WTC11 (cell line): ENCODE measurements around the gene MOBP. TPM values are rescaled to one million over a fixed set of nuclear protein-coding genes. Genes with fewer than 3 reads are reported as not detected.

Experiments used
- ATAC-seq: fragments of 200-7000 bp; cut with Tn5 transposase; 2 replicates; pipeline ENCODE4 v1.10.0; 2021; ENCODE audit warnings: mild to moderate bottlenecking, moderate library complexity
- CTCF ChIA-PET: fragments of 300-600 bp; sonication (Branson Sonifier 250); formaldehyde crosslinking; loops from one replicate; lab custom pipeline; 2021; ENCODE audit warnings: antibody characterized with exemption; lab: Charles Lee
- POLR2A ChIA-PET: fragments of 350-600 bp; sonication (Branson Sonifier 250); formaldehyde crosslinking; loops from one replicate; lab custom pipeline; 2021; ENCODE audit warnings: antibody characterized with exemption; lab: Charles Lee
- DNase-seq: peaks from one replicate; pipeline ENCODE4 v3.0.0; 2021; ENCODE audit warnings: low spot score
- H3K27ac Mint-ChIP-seq: 2 replicates; pipeline ENCODE4 v1.8.0; 2021; ENCODE audit warnings: mixed read lengths
- H3K27me3 Mint-ChIP-seq: 2 replicates; pipeline ENCODE4 v1.8.0; 2021; ENCODE audit warnings: low read depth, mild to moderate bottlenecking, moderate library complexity, mixed read lengths
- H3K36me3 Mint-ChIP-seq: 2 replicates; pipeline ENCODE4 v1.8.0; 2021; ENCODE audit warnings: mixed read lengths
- H3K4me1 Mint-ChIP-seq: 2 replicates; pipeline ENCODE4 v1.8.0; 2022; ENCODE audit warnings: mixed read lengths
- H3K4me3 Mint-ChIP-seq: 2 replicates; pipeline ENCODE4 v1.8.0; 2021; ENCODE audit warnings: mild to moderate bottlenecking, moderate library complexity, mixed read lengths
- H3K9me3 Mint-ChIP-seq: 2 replicates; pipeline ENCODE4 v1.8.0; 2021; ENCODE audit warnings: mixed read lengths
- ATF1 ChIP-seq: sonication (generic); formaldehyde crosslinking; IDR thresholded peaks from 2 replicates; pipeline ENCODE4 v1.8.1; 2023; ENCODE audit warnings: mild to moderate bottlenecking, moderate library complexity, missing genetic modification reagents
- ETV6 ChIP-seq: sonication (generic); formaldehyde crosslinking; IDR thresholded peaks from 2 replicates; pipeline ENCODE4 v1.8.1; 2022; ENCODE audit warnings: mild to moderate bottlenecking, missing genetic modification reagents
- FOXJ3 ChIP-seq: sonication (generic); formaldehyde crosslinking; IDR thresholded peaks from 2 replicates; pipeline ENCODE4 v1.9.0; 2021; ENCODE audit warnings: missing genetic modification reagents, mild to moderate bottlenecking, borderline replicate concordance
- FOXP1 ChIP-seq: sonication (generic); formaldehyde crosslinking; IDR thresholded peaks from 2 replicates; pipeline ENCODE4 v1.8.0; 2022; ENCODE audit warnings: missing genetic modification reagents, mild to moderate bottlenecking, moderate library complexity, borderline replicate concordance
- JAZF1 ChIP-seq: fragments of 250-450 bp; sonication (Bioruptor Pico); IDR thresholded peaks from 2 replicates; pipeline ENCODE4 v1.9.0; 2021; ENCODE audit warnings: moderate library complexity, mild to moderate bottlenecking, inconsistent platforms
- NFE2L1 ChIP-seq: sonication (generic); formaldehyde crosslinking; IDR thresholded peaks from 2 replicates; pipeline ENCODE4 v1.8.1; 2023; ENCODE audit warnings: missing genetic modification reagents
- NFYB ChIP-seq: sonication (generic); formaldehyde crosslinking; conservative IDR thresholded peaks from 2 replicates; pipeline ENCODE4 v1.8.0; 2022; ENCODE audit warnings: low read depth, missing genetic modification reagents
- RORB ChIP-seq: fragments of 250-450 bp; sonication (Bioruptor Pico); IDR thresholded peaks from 2 replicates; pipeline ENCODE4 v1.9.0; 2021; ENCODE audit warnings: mild to moderate bottlenecking
- SMAD4 ChIP-seq: sonication (generic); formaldehyde crosslinking; IDR thresholded peaks from 2 replicates; pipeline ENCODE4 v1.8.0; 2022; ENCODE audit warnings: mild to moderate bottlenecking, missing genetic modification reagents
- ZNF263 ChIP-seq: sonication (generic); formaldehyde crosslinking; IDR thresholded peaks from 2 replicates; pipeline ENCODE4 v1.8.1; 2022; ENCODE audit warnings: low read depth, mild to moderate bottlenecking, moderate library complexity, missing genetic modification reagents
- ZNF423 ChIP-seq: fragments of 250-450 bp; sonication (Bioruptor Pico); IDR thresholded peaks from 2 replicates; pipeline ENCODE4 v2.1.2; 2022; ENCODE audit warnings: mild to moderate bottlenecking, moderate library complexity
- total RNA-seq: library from RNA; stranded (reverse); gene quantifications from 3 replicates; pipeline ENCODE4 v1.2.3, GENCODE V29; 2021
- TF ChIP-seq, protein P1 (sequence below): sonication (generic); formaldehyde crosslinking; IDR thresholded peaks from 2 replicates; pipeline ENCODE4 v1.8.0; 2022; ENCODE audit warnings: mild to moderate bottlenecking, missing genetic modification reagents
- TF ChIP-seq, protein P2 (sequence below): sonication (generic); formaldehyde crosslinking; IDR thresholded peaks from 2 replicates; pipeline ENCODE4 v1.8.1; 2022; ENCODE audit warnings: mild to moderate bottlenecking, moderate library complexity, missing genetic modification reagents
- TF ChIP-seq, protein P3 (sequence below): sonication (generic); formaldehyde crosslinking; IDR thresholded peaks from 2 replicates; pipeline ENCODE4 v1.8.1; 2023; ENCODE audit warnings: mild to moderate bottlenecking, missing genetic modification reagents
- TF ChIP-seq, protein P4 (sequence below): sonication (generic); formaldehyde crosslinking; IDR thresholded peaks from 2 replicates; pipeline ENCODE4 v1.8.1; 2022; ENCODE audit warnings: low read depth, missing genetic modification reagents, borderline replicate concordance

MOBP gene
- total RNA-seq, 1 experiment from 2014 or later: 0.13 TPM

DNA sequence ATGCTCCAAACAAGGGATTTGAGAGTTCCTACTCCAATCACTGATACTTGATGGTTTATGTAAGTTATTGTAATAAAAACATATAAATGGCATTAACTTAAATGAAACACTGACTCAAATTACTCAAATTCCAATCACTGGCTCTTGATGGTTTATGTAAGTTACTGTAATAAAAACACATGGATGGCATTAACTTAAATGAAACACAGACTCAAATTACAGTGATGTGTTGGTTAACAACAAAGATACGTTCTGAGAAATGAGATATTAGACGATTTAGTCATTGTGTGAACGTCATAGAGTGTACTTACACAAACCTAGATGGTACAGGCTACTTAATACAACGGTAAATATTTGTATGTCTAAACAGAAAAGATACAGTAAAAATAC is 6.6 kb downstream of the MOBP start:
- POLR2A ChIA-PET: no interaction called here
- TF ChIP-seq ATF1 (CRISPR knock-in tag) (no peak), FOXP1 (CRISPR knock-in tag) (no peak), NFE2L1 (CRISPR knock-in tag) (no peak)
- TF ChIP-seq, protein P1, sequence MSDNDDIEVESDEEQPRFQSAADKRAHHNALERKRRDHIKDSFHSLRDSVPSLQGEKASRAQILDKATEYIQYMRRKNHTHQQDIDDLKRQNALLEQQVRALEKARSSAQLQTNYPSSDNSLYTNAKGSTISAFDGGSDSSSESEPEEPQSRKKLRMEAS: no peak

DNA sequence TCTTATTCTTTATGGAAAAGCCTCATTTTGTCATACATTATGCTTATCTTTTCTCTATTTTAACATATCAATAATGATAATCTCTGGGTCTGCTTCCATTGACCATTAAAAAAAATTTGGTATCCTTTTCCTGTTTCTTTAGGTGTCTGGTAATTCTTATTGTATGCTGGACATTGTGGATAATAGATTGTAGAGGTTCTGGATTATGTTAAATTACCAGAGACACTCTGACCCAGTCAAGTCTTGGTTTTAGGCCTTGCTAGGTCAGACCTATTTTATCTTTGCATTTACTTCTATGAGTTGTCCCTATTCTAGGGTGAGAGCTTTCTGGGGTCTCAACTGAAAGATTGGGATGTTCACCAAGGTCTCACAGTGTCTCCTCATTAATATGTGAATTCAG is 9.3 kb downstream of the MOBP start:
- TF ChIP-seq, protein P2, sequence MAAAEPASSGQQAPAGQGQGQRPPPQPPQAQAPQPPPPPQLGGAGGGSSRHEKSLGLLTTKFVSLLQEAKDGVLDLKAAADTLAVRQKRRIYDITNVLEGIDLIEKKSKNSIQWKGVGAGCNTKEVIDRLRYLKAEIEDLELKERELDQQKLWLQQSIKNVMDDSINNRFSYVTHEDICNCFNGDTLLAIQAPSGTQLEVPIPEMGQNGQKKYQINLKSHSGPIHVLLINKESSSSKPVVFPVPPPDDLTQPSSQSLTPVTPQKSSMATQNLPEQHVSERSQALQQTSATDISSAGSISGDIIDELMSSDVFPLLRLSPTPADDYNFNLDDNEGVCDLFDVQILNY (CRISPR knock-in tag): no peak
- TF ChIP-seq, protein P3, sequence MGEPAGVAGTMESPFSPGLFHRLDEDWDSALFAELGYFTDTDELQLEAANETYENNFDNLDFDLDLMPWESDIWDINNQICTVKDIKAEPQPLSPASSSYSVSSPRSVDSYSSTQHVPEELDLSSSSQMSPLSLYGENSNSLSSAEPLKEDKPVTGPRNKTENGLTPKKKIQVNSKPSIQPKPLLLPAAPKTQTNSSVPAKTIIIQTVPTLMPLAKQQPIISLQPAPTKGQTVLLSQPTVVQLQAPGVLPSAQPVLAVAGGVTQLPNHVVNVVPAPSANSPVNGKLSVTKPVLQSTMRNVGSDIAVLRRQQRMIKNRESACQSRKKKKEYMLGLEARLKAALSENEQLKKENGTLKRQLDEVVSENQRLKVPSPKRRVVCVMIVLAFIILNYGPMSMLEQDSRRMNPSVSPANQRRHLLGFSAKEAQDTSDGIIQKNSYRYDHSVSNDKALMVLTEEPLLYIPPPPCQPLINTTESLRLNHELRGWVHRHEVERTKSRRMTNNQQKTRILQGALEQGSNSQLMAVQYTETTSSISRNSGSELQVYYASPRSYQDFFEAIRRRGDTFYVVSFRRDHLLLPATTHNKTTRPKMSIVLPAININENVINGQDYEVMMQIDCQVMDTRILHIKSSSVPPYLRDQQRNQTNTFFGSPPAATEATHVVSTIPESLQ: no peak
- TF ChIP-seq SMAD4 (CRISPR knock-in tag): no peak
- TF ChIP-seq JAZF1: no peak
- no peak for TF ChIP-seq NFYB (CRISPR knock-in tag)
- Mint-ChIP-seq H3K9me3 (peaks cover 44% of the 10 kb centered on the region), H3K27ac (no peak overlapping the region), H3K36me3 (peaks cover 4% of the 10 kb centered on the region; the same call in 1 of the 2 replicates), H3K4me3 (no peak overlapping the region), H3K4me1 (peaks cover 15% of the 10 kb centered on the region), H3K27me3 (no peaks in the 10 kb centered on the region; the same call in 1 of the 2 replicates)
- DNase-seq (no peak), ATAC-seq (no peak)
- CTCF ChIA-PET: interaction anchor here (1.2 kb wide), 1 partner anchor 22 kb away, joined by 3 read pairs; no protein-coding TSS in a partner anchor
- POLR2A ChIA-PET: no interaction called here

More for the DNA sequence above, 6.6 kb downstream of the MOBP start:
- Mint-ChIP-seq H3K4me3 (no peak overlapping the region), H3K27me3 (no peaks in the 10 kb centered on the region; the same call in 1 of the 2 replicates), H3K4me1 (peaks cover 15% of the 10 kb centered on the region), H3K9me3 (peaks cover 49% of the 10 kb centered on the region), H3K36me3 (peaks cover 7% of the 10 kb centered on the region), H3K27ac (no peak overlapping the region)
- CTCF ChIA-PET: interaction anchor here (1.0 to 2.0 kb wide), 4 partner anchors 15 to 68 kb away, joined by 4 to 7 read pairs (median 6); no protein-coding TSS in a partner anchor
- ATAC-seq (no peak), DNase-seq (no peak)

DNA sequence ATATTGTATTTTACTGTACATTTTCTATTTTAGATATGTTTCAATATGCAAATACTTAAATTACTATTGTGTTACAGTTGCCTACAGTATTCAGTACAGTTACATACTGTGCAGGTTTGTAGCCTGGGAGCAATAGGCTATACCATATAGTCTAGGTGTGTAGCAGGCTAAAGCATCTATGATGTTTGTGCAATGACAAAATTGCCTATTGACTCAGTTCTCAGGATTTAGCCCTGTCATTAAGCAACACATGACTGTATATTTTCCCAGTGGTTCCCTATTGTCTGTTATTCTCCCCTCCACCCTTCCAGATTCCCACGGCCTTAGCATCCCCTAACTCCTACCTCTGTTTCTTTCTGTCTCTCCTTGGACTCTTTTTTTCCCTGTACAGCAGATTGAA is 10.7 kb downstream of the MOBP start:
- peaks cover 30% of the 10 kb centered on the region for H3K9me3 Mint-ChIP-seq
- ChIA-PET CTCF (interaction anchor here (1.2 kb wide), 1 partner anchor 21 kb away, joined by 3 read pairs; no protein-coding TSS in a partner anchor), POLR2A (no interaction called here)
- no peak for DNase-seq
- no peak for ATAC-seq
- H3K27ac Mint-ChIP-seq: no peak overlapping the region
- peaks cover 2% of the 10 kb centered on the region; the same call in 1 of the 2 replicates for H3K36me3 Mint-ChIP-seq
- H3K27me3 Mint-ChIP-seq: no peaks in the 10 kb centered on the region
- TF ChIP-seq ETV6 (CRISPR knock-in tag) (no peak), ZNF263 (CRISPR knock-in tag) (no peak), ZNF423 (no peak), FOXJ3 (CRISPR knock-in tag) (no peak), ATF1 (CRISPR knock-in tag) (no peak), RORB (no peak)
- TF ChIP-seq, protein P4, sequence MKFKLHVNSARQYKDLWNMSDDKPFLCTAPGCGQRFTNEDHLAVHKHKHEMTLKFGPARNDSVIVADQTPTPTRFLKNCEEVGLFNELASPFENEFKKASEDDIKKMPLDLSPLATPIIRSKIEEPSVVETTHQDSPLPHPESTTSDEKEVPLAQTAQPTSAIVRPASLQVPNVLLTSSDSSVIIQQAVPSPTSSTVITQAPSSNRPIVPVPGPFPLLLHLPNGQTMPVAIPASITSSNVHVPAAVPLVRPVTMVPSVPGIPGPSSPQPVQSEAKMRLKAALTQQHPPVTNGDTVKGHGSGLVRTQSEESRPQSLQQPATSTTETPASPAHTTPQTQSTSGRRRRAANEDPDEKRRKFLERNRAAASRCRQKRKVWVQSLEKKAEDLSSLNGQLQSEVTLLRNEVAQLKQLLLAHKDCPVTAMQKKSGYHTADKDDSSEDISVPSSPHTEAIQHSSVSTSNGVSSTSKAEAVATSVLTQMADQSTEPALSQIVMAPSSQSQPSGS (CRISPR knock-in tag): no peak
- no peak overlapping the region for H3K4me3 Mint-ChIP-seq
- H3K4me1 Mint-ChIP-seq: peaks cover 9% of the 10 kb centered on the region
